ENCODE data around the gene RGS1. TPM values are rescaled to one million over a fixed set of nuclear protein-coding genes. Genes with fewer than 3 reads are reported as not detected.

RGS1 gene
- total RNA-seq, 1 experiment from 2014 or later, result 2.4 TPM

DNA sequence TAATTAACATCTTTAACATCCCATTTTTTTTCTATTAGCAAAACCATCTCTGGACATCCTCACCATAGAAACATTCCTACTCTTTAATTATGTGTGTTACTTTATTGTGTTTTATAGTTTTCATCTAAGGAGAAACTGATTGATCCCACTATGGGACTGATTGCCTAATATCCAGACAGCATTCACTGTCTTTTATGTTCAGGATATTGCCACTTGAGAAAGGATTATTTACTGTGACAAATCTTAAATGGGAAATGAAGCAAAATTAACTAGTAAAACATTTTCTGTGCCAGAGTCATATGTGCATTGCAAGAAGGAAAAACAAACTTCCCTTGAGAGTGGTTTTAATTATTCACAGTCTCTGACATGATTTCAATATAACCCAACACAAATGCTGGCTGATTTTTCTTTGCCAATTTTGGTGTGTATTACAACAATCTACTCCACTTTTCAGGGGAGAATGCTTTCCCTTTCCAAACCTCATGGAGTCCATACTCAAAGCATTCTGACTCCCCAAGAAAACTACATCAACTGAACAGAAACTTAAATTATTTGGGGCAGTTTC is 44.6 kb downstream of the RGS1 start:
- DNase-seq (ENCODE audit: low spot score), result no peak

- DNase-seq (ENCODE audit: low spot score), result no peak
Measured at GRCh38 chr1:192626366-192627179, 51.0 kb downstream of the RGS1 start.

- DNase-seq (ENCODE audit: low spot score), result no peak
Measured at GRCh38 chr1:192627901-192628300, 52.3 kb downstream of the RGS1 start.

GRCh38 chr1:192628396-192629057 is 53.0 kb downstream of the RGS1 start:
- DNase-seq (ENCODE audit: low spot score), result no peak

GRCh38 chr1:192629612-192630011 is 54.0 kb downstream of the RGS1 start:
- no peak for DNase-seq (ENCODE audit: low spot score)

Other genes with a start within 250 kb of the RGS1 start
- not detected in 2 replicates for gene RGS13, start 60.4 kb downstream of the RGS1 start, total RNA-seq (2014; rRNA removed; shearing (Covaris generic))
- gene RGS2, start 233.3 kb downstream of the RGS1 start, total RNA-seq (2014; rRNA removed; shearing (Covaris generic)), result 42.7 and 44.5 TPM in 2 replicates

Measured in H4 (cell line).